A673 (cell line): ENCODE results near the gene OCEL1. TPM values are rescaled to one million over a fixed set of nuclear protein-coding genes. Genes with fewer than 3 reads are reported as not detected.

ENCODE experiments used
- Bru-seq: library from RNA; stranded (reverse); fragments of 400-500 nt; gene quantifications from one replicate; lab custom pipeline; 2021; lab: Mats Ljungman, UMichigan
- BruChase-seq, 2 experiments: library from RNA; stranded (reverse); fragments of 400-500 nt; gene quantifications; one replicate each; lab custom pipeline; 2021; lab: Mats Ljungman, UMichigan
- BruUV-seq: library from RNA; stranded (reverse); fragments of 400-500 nt; replicated peaks from 2 replicates; lab custom pipeline; 2021; lab: Mats Ljungman, UMichigan
- CTCF ChIA-PET: fragments of 300-600 bp; sonication (Branson Sonifier 250); formaldehyde crosslinking; loops from one replicate; lab custom pipeline; 2022; ENCODE audit warnings: antibody characterized with exemption; lab: Charles Lee
- POLR2A ChIA-PET: fragments of 300-600 bp; sonication (Branson Sonifier 250); formaldehyde crosslinking; loops from one replicate; lab custom pipeline; 2022; ENCODE audit warnings: antibody characterized with exemption; ENCODE audit not compliant: low non-redundant PET; lab: Charles Lee
- DNase-seq: peaks from one replicate; pipeline ENCODE4 v3.0.0-alpha.2; 2015; ENCODE audit warnings: low spot score
- H3K27ac ChIP-seq: fragments of 200-600 bp; sonication (generic); 2 replicates; pipeline ENCODE4 v1.5.1; 2016; ENCODE audit warnings: mixed run types, low read depth, mild to moderate bottlenecking, mixed read lengths, antibody characterized with exemption, low read length; ENCODE audit not compliant: poor library complexity, severe bottlenecking
- H3K27me3 ChIP-seq: fragments of 200-600 bp; sonication (generic); replicated peaks from 2 replicates; pipeline ENCODE4 v1.6.1; 2017; ENCODE audit warnings: mixed run types, low read depth, mild to moderate bottlenecking, mixed read lengths, antibody characterized with exemption, low read length; ENCODE audit not compliant: insufficient read depth, poor library complexity
- H3K36me3 ChIP-seq: fragments of 200-600 bp; sonication (generic); 2 replicates; pipeline ENCODE4 v1.6.1; 2016; ENCODE audit warnings: mixed run types, mild to moderate bottlenecking, mixed read lengths, antibody characterized with exemption, low read length; ENCODE audit not compliant: insufficient read depth, poor library complexity, severe bottlenecking
- H3K4me1 ChIP-seq: fragments of 200-600 bp; sonication (generic); 2 replicates; pipeline ENCODE4 v1.6.1; 2017; ENCODE audit warnings: mixed run types, mild to moderate bottlenecking, mixed read lengths, antibody characterized with exemption, low read length; ENCODE audit not compliant: insufficient read depth, poor library complexity, severe bottlenecking
- H3K4me3 ChIP-seq: fragments of 200-600 bp; sonication (generic); 2 replicates; pipeline ENCODE4 v1.5.1; 2016; ENCODE audit warnings: low read depth, mixed run types, mild to moderate bottlenecking, mixed read lengths, low read length; ENCODE audit not compliant: poor library complexity, severe bottlenecking
- H3K9me3 ChIP-seq: fragments of 200-600 bp; sonication (generic); 2 replicates; pipeline ENCODE4 v1.6.1; 2016; ENCODE audit warnings: mixed run types, low read depth, mild to moderate bottlenecking, mixed read lengths, antibody characterized with exemption, low read length; ENCODE audit not compliant: poor library complexity, severe bottlenecking
- CTCF ChIP-seq: fragments of 300-800, 200-600 bp; sonication (generic); conservative IDR thresholded peaks from 2 replicates; pipeline ENCODE4 v1.5.1; 2017; ENCODE audit warnings: low read depth, mild to moderate bottlenecking, antibody characterized with exemption, low read length, moderate library complexity, mixed read lengths
- EZH2 ChIP-seq: fragments of 200-600 bp; sonication (generic); IDR thresholded peaks from 2 replicates; pipeline ENCODE4 v1.6.1; 2017; ENCODE audit warnings: borderline replicate concordance, low read depth, mild to moderate bottlenecking, mixed read lengths, antibody characterized with exemption, low read length; ENCODE audit not compliant: poor library complexity, severe bottlenecking
- intact Hi-C: fragments of 100-400 bp; cut with micrococcal nuclease; formaldehyde crosslinking; loops from one replicate; pipeline ENCODE4 v1.10.0; 2022; ENCODE audit not compliant: unreplicated experiment
- long read RNA-seq: library from polyadenylated mRNA; stranded (forward); transcript quantifications from one replicate; pipeline ENCODE4 v2.0.0, GENCODE V29; 2022
- total RNA-seq: library from RNA; stranded (reverse); gene quantifications from 2 replicates; pipeline ENCODE4 v1.2.3, GENCODE V29; 2021

The OCEL1 gene
- 8.2 and 14.8 TPM in 2 replicates for total RNA-seq
- percentile 43 among the genes with signal in this experiment for Bru-seq, nascent RNA
- BruChase-seq, experiment 1, labeled RNA remaining after a 2-hour chase: percentile 44 among the genes with signal in this experiment
- percentile 52 among the genes with signal in this experiment for BruChase-seq, experiment 2, labeled RNA remaining after a 6-hour chase
- long read RNA-seq, partial matches to known transcripts: 6 of 12 reads
- long read RNA-seq, other reads (novel, unspliced or antisense): 3 of 12 reads

GRCh38 chr19:17226002-17226933 lies at the start of gene OCEL1:
TSS of gene OCEL1 (plus strand) at chr19:17226226. CDS start at chr19:17226248, 22 bp downstream.
- peak; percentile 98 for DNase-seq
- no TSS peak for BruUV-seq
- POLR2A ChIA-PET: no interaction called here
- CTCF ChIA-PET: interaction anchor here (0.6 kb wide), 1 partner anchor 15 kb away, joined by 3 read pairs; no protein-coding TSS in a partner anchor
- intact Hi-C loops: no loop called here
- Histone ChIP-seq H3K27ac (peak within 1 kb of the TSS; percentile 86), H3K4me1 (peaks cover 5% of the 10 kb centered on the region), H3K9me3 (no peaks in the 10 kb centered on the region), H3K4me3 (peak within 1 kb of the TSS; percentile 59), H3K36me3 (no peaks in the 10 kb centered on the region), H3K27me3 (no peaks in the 10 kb centered on the region)
- TF ChIP-seq CTCF (no peak), EZH2 (no peak)

- no peaks in the 10 kb centered on the region for H3K27me3 ChIP-seq
- DNase-seq: no peak
- ChIA-PET POLR2A (no interaction called here), CTCF (no interaction called here)
- BruUV-seq: no TSS peak
- TF ChIP-seq CTCF (no peak), EZH2 (no peak)
- no peak overlapping the region for H3K27ac ChIP-seq
- no peaks in the 10 kb centered on the region for H3K4me1 ChIP-seq
- no peaks in the 10 kb centered on the region for H3K9me3 ChIP-seq
- intact Hi-C loops: no loop called here
- no peaks in the 10 kb centered on the region for H3K36me3 ChIP-seq
- no peak overlapping the region for H3K4me3 ChIP-seq
These were observed 47.7 kb upstream of the OCEL1 start for GRCh38 chr19:17178291-17178690.

GRCh38 chr19:17180997-17181702 lies 44.9 kb upstream of the OCEL1 start:
- no TSS peak for BruUV-seq

More at GRCh38 chr19:17180997-17181702, 44.9 kb upstream of the OCEL1 start:
- H3K4me3 ChIP-seq: no peak overlapping the region
- intact Hi-C loops: no loop called here
- ChIA-PET POLR2A (no interaction called here), CTCF (no interaction called here)
- H3K36me3 ChIP-seq: no peaks in the 10 kb centered on the region
- H3K27ac ChIP-seq: no peak overlapping the region
- no peaks in the 10 kb centered on the region for H3K27me3 ChIP-seq
- no peak for TF ChIP-seq CTCF
- TF ChIP-seq EZH2: no peak
- H3K9me3 ChIP-seq: no peaks in the 10 kb centered on the region
- DNase-seq: no peak
- H3K4me1 ChIP-seq: no peaks in the 10 kb centered on the region
